GM15510 (cell line): ENCODE measurements around the gene TMPRSS9.

Experiments used
- POLR2A ChIP-seq: IDR thresholded peaks from 3 replicates; pipeline ENCODE4 v1.6.1; 2011; ENCODE audit warnings: borderline replicate concordance; ENCODE audit not compliant: insufficient read length; ENCODE audit errors: extremely low read depth

Gene TMPRSS9

GRCh38 chr19:2359992-2360685, at the start of gene TMPRSS9:
TSS of gene TMPRSS9 (plus strand) at chr19:2360265. CDS start at chr19:2389786, 29,521 bp downstream.
- TF ChIP-seq POLR2A = no peak

- no peak for TF ChIP-seq POLR2A
Measured at GRCh38 chr19:2311093-2311492, 49.0 kb upstream of the TMPRSS9 start.

GRCh38 chr19:2312820-2313501, 47.1 kb upstream of the TMPRSS9 start:
- no peak for TF ChIP-seq POLR2A

- TF ChIP-seq POLR2A = no peak
Measured at GRCh38 chr19:2315121-2315817, 44.8 kb upstream of the TMPRSS9 start.

- TF ChIP-seq POLR2A = no peak
Measured at GRCh38 chr19:2315818-2316353, 44.2 kb upstream of the TMPRSS9 start.

GRCh38 chr19:2317300-2317699, 42.8 kb upstream of the TMPRSS9 start:
- no peak for TF ChIP-seq POLR2A

GRCh38 chr19:2317756-2318155, 42.3 kb upstream of the TMPRSS9 start:
- no peak for TF ChIP-seq POLR2A

GRCh38 chr19:2318923-2319322, 41.1 kb upstream of the TMPRSS9 start:
- no peak for TF ChIP-seq POLR2A

- TF ChIP-seq POLR2A = no peak
Measured at GRCh38 chr19:2319551-2319950, 40.5 kb upstream of the TMPRSS9 start.

- TF ChIP-seq POLR2A = no peak
Measured at GRCh38 chr19:2320049-2320448, 40.0 kb upstream of the TMPRSS9 start.

GRCh38 chr19:2320939-2321338, 39.1 kb upstream of the TMPRSS9 start:
- TF ChIP-seq POLR2A = no peak

GRCh38 chr19:2321565-2322283, 38.3 kb upstream of the TMPRSS9 start:
- TF ChIP-seq POLR2A = no peak

GRCh38 chr19:2323707-2324106, 36.4 kb upstream of the TMPRSS9 start:
- no peak for TF ChIP-seq POLR2A

GRCh38 chr19:2324220-2324948, 35.7 kb upstream of the TMPRSS9 start:
- no peak for TF ChIP-seq POLR2A
